Activated CD8-positive, alpha-beta memory T cell treated with anti-CD3 and anti-CD28 coated beads, Interleukin-2, amount 10 ng/mL, durations not matched to agents 7 days and 5 days (primary cell): Measurements from ENCODE around the gene HOXA9. TPM values are rescaled to one million over a fixed set of nuclear protein-coding genes. Genes with fewer than 3 reads are reported as not detected.
A peak's percentile ranks its signal among the peaks of the same experiment; 100 is the strongest.

Experiments used
- ATAC-seq: fragments of 150-1000 bp; cut with Tn5 transposase; one replicate; pipeline ENCODE4 v1.10.0; 2021; ENCODE audit warnings: moderate library complexity
- CTCF ChIA-PET: fragments of 350-600 bp; sonication (Branson Sonifier 250); formaldehyde crosslinking; loops from one replicate; lab custom pipeline; 2021; ENCODE audit warnings: antibody characterized with exemption; lab: Charles Lee
- DNase-seq: peaks from one replicate; pipeline ENCODE4 v3.0.0-alpha.2; 2020
- H3K27ac Mint-ChIP-seq: one replicate; pipeline ENCODE4 v1.8.0; 2021; ENCODE audit warnings: mild to moderate bottlenecking, mixed read lengths
- H3K27me3 Mint-ChIP-seq: one replicate; pipeline ENCODE4 v1.8.0; 2021; ENCODE audit warnings: mixed read lengths
- H3K36me3 Mint-ChIP-seq: one replicate; pipeline ENCODE4 v1.8.0; 2021; ENCODE audit warnings: mild to moderate bottlenecking, mixed read lengths
- H3K4me1 Mint-ChIP-seq: one replicate; pipeline ENCODE4 v1.8.0; 2021; ENCODE audit warnings: mixed read lengths
- H3K4me3 Mint-ChIP-seq: one replicate; pipeline ENCODE4 v1.8.0; 2021; ENCODE audit warnings: mild to moderate bottlenecking, moderate library complexity, mixed read lengths
- H3K9me3 Mint-ChIP-seq: one replicate; pipeline ENCODE4 v1.8.0; 2022; ENCODE audit warnings: low read depth, mixed read lengths
- total RNA-seq, 2 experiments: library from RNA; stranded (reverse); gene quantifications; one replicate each; pipeline ENCODE4 v1.2.3, GENCODE V29; 2021

The HOXA9 gene
- total RNA-seq, 2 experiments from 2014 or later: not detected

GRCh38 chr7:27167916-27168264, 2.6 kb upstream of the HOXA9 start:
- peak overlapping the region; percentile 40 for H3K27ac Mint-ChIP-seq
- H3K36me3 Mint-ChIP-seq: peaks cover 2% of the 10 kb centered on the region
- CTCF ChIA-PET: interaction anchor here (1.0 to 1.4 kb wide), 2 partner anchors 12 to 17 kb away, joined by 3 to 5 read pairs; no protein-coding TSS in a partner anchor
- no peaks in the 10 kb centered on the region for H3K9me3 Mint-ChIP-seq
- peaks cover 90% of the 10 kb centered on the region for H3K27me3 Mint-ChIP-seq
- peaks cover 7% of the 10 kb centered on the region for H3K4me1 Mint-ChIP-seq
- ATAC-seq (no peak), DNase-seq (no peak)
- H3K4me3 Mint-ChIP-seq: no peak overlapping the region

- Mint-ChIP-seq H3K4me1 (peaks cover 3% of the 10 kb centered on the region), H3K4me3 (no peak overlapping the region), H3K36me3 (peaks cover 2% of the 10 kb centered on the region), H3K9me3 (no peaks in the 10 kb centered on the region), H3K27ac (peak overlapping the region; percentile 40), H3K27me3 (peaks cover 91% of the 10 kb centered on the region)
- DNase-seq (no peak), ATAC-seq (no peak)
- CTCF ChIA-PET: interaction anchor here (1.0 to 2.1 kb wide), 3 partner anchors 10 to 16 kb away, joined by 3 to 6 read pairs (median 3); partner anchors contain the start of gene HOXA7
Measured at GRCh38 chr7:27166531-27167505, 1.5 kb upstream of the HOXA9 start.

GRCh38 chr7:27165996-27166530, 726 bp upstream of the HOXA9 start:
- DNase-seq: no peak
- H3K9me3 Mint-ChIP-seq: no peaks in the 10 kb centered on the region
- ATAC-seq: no peak
- no peak overlapping the region for H3K4me3 Mint-ChIP-seq
- peaks cover 1% of the 10 kb centered on the region for H3K4me1 Mint-ChIP-seq
- peak overlapping the region; percentile 77 for H3K27ac Mint-ChIP-seq
- no peaks in the 10 kb centered on the region for H3K36me3 Mint-ChIP-seq
- CTCF ChIA-PET: interaction anchor here (1.1 to 2.1 kb wide), 2 partner anchors 9 to 13 kb away, joined by 3 to 6 read pairs; partner anchors contain the start of gene HOXA7
- H3K27me3 Mint-ChIP-seq: peaks cover 86% of the 10 kb centered on the region

GRCh38 chr7:27164367-27165088, 809 bp downstream of the HOXA9 start:
- Mint-ChIP-seq H3K27ac (no peak overlapping the region), H3K27me3 (peaks cover 86% of the 10 kb centered on the region), H3K36me3 (no peaks in the 10 kb centered on the region), H3K4me1 (peaks cover 6% of the 10 kb centered on the region), H3K9me3 (no peaks in the 10 kb centered on the region), H3K4me3 (no peak overlapping the region)
- CTCF ChIA-PET: interaction anchor here (2.1 to 2.3 kb wide), 2 partner anchors 8 to 14 kb away, joined by 6 to 15 read pairs; partner anchors contain the start of gene HOXA7
- no peak for ATAC-seq
- no peak for DNase-seq

- H3K4me3 Mint-ChIP-seq: no peak overlapping the region
Measured at GRCh38 chr7:27164045-27164366, 1.3 kb downstream of the HOXA9 start.

GRCh38 chr7:27163288-27164044, 1.9 kb downstream of the HOXA9 start:
- H3K4me3 Mint-ChIP-seq: no peak overlapping the region

More at GRCh38 chr7:27164045-27164366, 1.3 kb downstream of the HOXA9 start:
- Mint-ChIP-seq H3K9me3 (no peaks in the 10 kb centered on the region), H3K27ac (no peak overlapping the region), H3K36me3 (no peaks in the 10 kb centered on the region), H3K27me3 (peaks cover 86% of the 10 kb centered on the region), H3K4me1 (peaks cover 6% of the 10 kb centered on the region)
- ATAC-seq: no peak
- CTCF ChIA-PET: interaction anchor here (2.3 to 3.7 kb wide), 2 partner anchors 13 to 482 kb away, joined by 15 to 38 read pairs; no protein-coding TSS in a partner anchor
- no peak for DNase-seq

GRCh38 chr7:27162561-27163287, 2.6 kb downstream of the HOXA9 start:
- DNase-seq (no peak), ATAC-seq (no peak)
- CTCF ChIA-PET: interaction anchor here (0.6 to 3.7 kb wide), 9 partner anchors 12 to 1158 kb away, joined by 3 to 38 read pairs (median 4); partner anchors contain the start of gene HOXA10
- peaks cover 86% of the 10 kb centered on the region for H3K27me3 Mint-ChIP-seq
- H3K4me3 Mint-ChIP-seq: no peak overlapping the region
- no peak overlapping the region for H3K27ac Mint-ChIP-seq
- H3K4me1 Mint-ChIP-seq: peaks cover 7% of the 10 kb centered on the region
- H3K9me3 Mint-ChIP-seq: no peaks in the 10 kb centered on the region
- peaks cover 1% of the 10 kb centered on the region for H3K36me3 Mint-ChIP-seq

More at GRCh38 chr7:27163288-27164044, 1.9 kb downstream of the HOXA9 start:
- H3K27ac Mint-ChIP-seq: no peak overlapping the region
- H3K9me3 Mint-ChIP-seq: no peaks in the 10 kb centered on the region
- DNase-seq (no peak), ATAC-seq (no peak)
- peaks cover 86% of the 10 kb centered on the region for H3K27me3 Mint-ChIP-seq
- H3K36me3 Mint-ChIP-seq: no peaks in the 10 kb centered on the region
- H3K4me1 Mint-ChIP-seq: peaks cover 7% of the 10 kb centered on the region
- CTCF ChIA-PET: interaction anchor here (0.9 to 3.7 kb wide), 6 partner anchors 11 to 482 kb away, joined by 3 to 38 read pairs (median 6); partner anchors contain the start of gene HOXA10

- H3K27me3 Mint-ChIP-seq: peaks cover 86% of the 10 kb centered on the region
- peaks cover 7% of the 10 kb centered on the region for H3K4me1 Mint-ChIP-seq
- peaks cover 1% of the 10 kb centered on the region for H3K36me3 Mint-ChIP-seq
- no peak overlapping the region for H3K4me3 Mint-ChIP-seq
- DNase-seq (no peak), ATAC-seq (no peak)
- CTCF ChIA-PET: interaction anchor here (0.6 to 3.7 kb wide), 21 partner anchors 11 to 1306 kb away, joined by 3 to 38 read pairs (median 6); partner anchors contain the start of gene HOXA10
- no peak overlapping the region for H3K27ac Mint-ChIP-seq
- H3K9me3 Mint-ChIP-seq: no peaks in the 10 kb centered on the region
Measured at GRCh38 chr7:27161721-27162560, 3.4 kb downstream of the HOXA9 start.

- Mint-ChIP-seq H3K4me1 (peaks cover 7% of the 10 kb centered on the region), H3K27me3 (peaks cover 84% of the 10 kb centered on the region), H3K9me3 (no peaks in the 10 kb centered on the region), H3K27ac (no peak overlapping the region), H3K36me3 (peaks cover 1% of the 10 kb centered on the region), H3K4me3 (peak overlapping the region; percentile 57)
- ATAC-seq (no peak), DNase-seq (no peak)
- CTCF ChIA-PET: interaction anchor here (0.6 to 3.7 kb wide), 39 partner anchors 9 to 1309 kb away, joined by 3 to 38 read pairs (median 4); partner anchors contain the start of genes HOXA3 and HOXA4
Measured at GRCh38 chr7:27161214-27161720, 4.1 kb downstream of the HOXA9 start.

GRCh38 chr7:27160546-27161213, 4.7 kb downstream of the HOXA9 start:
- Mint-ChIP-seq H3K36me3 (peaks cover 1% of the 10 kb centered on the region), H3K9me3 (no peaks in the 10 kb centered on the region)

More at GRCh38 chr7:27160546-27161213, 4.7 kb downstream of the HOXA9 start:
- H3K27me3 Mint-ChIP-seq: peaks cover 85% of the 10 kb centered on the region
- H3K4me1 Mint-ChIP-seq: peaks cover 8% of the 10 kb centered on the region
- CTCF ChIA-PET: interaction anchor here (0.6 to 3.7 kb wide), 39 partner anchors 8 to 1309 kb away, joined by 3 to 38 read pairs (median 4); partner anchors contain the start of genes HOXA3 and HOXA4
- no peak overlapping the region for H3K27ac Mint-ChIP-seq
- peak overlapping the region; percentile 57 for H3K4me3 Mint-ChIP-seq
- DNase-seq (peak; percentile 85), ATAC-seq (peak; percentile 74)
